HCT116 (cell line): ENCODE measurements around the gene CMTM8. TPM values are rescaled to one million over a fixed set of nuclear protein-coding genes. Genes with fewer than 3 reads are reported as not detected.

Source experiments
- ATAC-seq: fragments of 200-7000 bp; cut with Tn5 transposase; 2 replicates; pipeline ENCODE4 v1.9.1; 2020; ENCODE audit warnings: mild to moderate bottlenecking, moderate library complexity
- BruUV-seq: library from RNA; stranded (reverse); fragments of 400-500 nt; replicated peaks from 2 replicates; lab custom pipeline; 2021; lab: Mats Ljungman, UMichigan
- CTCF ChIA-PET: fragments of 300-600 bp; sonication (Branson Sonifier 250); formaldehyde crosslinking; loops from one replicate; lab custom pipeline; 2021; ENCODE audit warnings: antibody characterized with exemption; lab: Charles Lee
- POLR2A ChIA-PET: fragments of 300-600, 350-600 bp; sonication (Branson Sonifier 250); formaldehyde crosslinking; loops from one replicate; lab custom pipeline; 2021; ENCODE audit warnings: antibody characterized with exemption; lab: Charles Lee
- RAD21 ChIA-PET, 2 experiments: fragments of 300-600 bp; sonication (Branson Sonifier 250); formaldehyde crosslinking; loops; one replicate each; lab custom pipeline; 2023; ENCODE audit warnings: low total read pairs in 2 of 2; ENCODE audit not compliant: uncharacterized antibody in 2 of 2, unreplicated experiment in 2 of 2, low non-redundant PET in 1 of 2; lab: Charles Lee
- DNase-seq: peaks from one replicate; pipeline ENCODE4 v3.0.0-alpha.2; 2010; ENCODE audit warnings: low read depth, low spot score
- H2AFZ ChIP-seq: fragments of 200-600 bp; shearing (Covaris generic), sonication (generic); 2 replicates; pipeline ENCODE4 v1.6.1; 2017; ENCODE audit warnings: low read depth, mixed run types, mixed read lengths, antibody characterized with exemption, low read length; ENCODE audit not compliant: poor library complexity, severe bottlenecking
- H3K27ac ChIP-seq: 2 replicates; pipeline ENCODE4 v1.5.1; 2012; ENCODE audit warnings: low read depth, low read length
- H3K27me3 ChIP-seq: fragments of 200-600 bp; sonication (generic); 2 replicates; pipeline ENCODE4 v1.6.1; 2016; ENCODE audit warnings: mixed run types, low read length, mixed read lengths; ENCODE audit not compliant: insufficient read depth
- H3K36me3 ChIP-seq, 2 experiments: fragments of 200-500 bp in 1 of 2; fragments of 200-600 bp in 1 of 2; sonication (Bioruptor generic) in 1 of 2; sonication (generic) in 1 of 2; 2 replicates each; pipeline versions ENCODE4 v1.5.1 to v1.6.1; 2014 to 2016; ENCODE audit warnings: low read length in 2 of 2, inconsistent platforms in 1 of 2, mixed read lengths in 1 of 2, mixed run types in 1 of 2; ENCODE audit not compliant: insufficient read depth in 2 of 2, control insufficient read depth in 1 of 2
- H3K4me1 ChIP-seq, 2 experiments: fragments of 200-600 bp in 1 of 2; sonication (generic) in 1 of 2; 2 replicates each; pipeline versions ENCODE4 v1.5.1 to v1.6.1; 2012 to 2017; ENCODE audit warnings: low read length in 2 of 2, inconsistent platforms in 1 of 2, mild to moderate bottlenecking in 1 of 2, mixed read lengths in 1 of 2, mixed run types in 1 of 2, moderate library complexity in 1 of 2; ENCODE audit not compliant: insufficient read depth in 2 of 2, control insufficient read depth in 1 of 2
- H3K4me2 ChIP-seq: fragments of 200-600 bp; sonication (generic); 2 replicates; pipeline ENCODE4 v1.6.1; 2017; ENCODE audit warnings: mixed run types, low read length, mixed read lengths
- H3K4me3 ChIP-seq, 2 experiments: fragments of 200-600 bp in 1 of 2; sonication (generic) in 1 of 2; replicated peaks in 1 of 2; 2 replicates each; pipeline ENCODE4 v1.5.1; 2011 to 2016; ENCODE audit warnings: low read length in 2 of 2, control low read depth in 1 of 2, low read depth in 1 of 2, mild to moderate bottlenecking in 1 of 2, mixed read lengths in 1 of 2, mixed run types in 1 of 2
- H3K79me2 ChIP-seq: fragments of 200-600 bp; sonication (generic); 2 replicates; pipeline ENCODE4 v1.6.1; 2017; ENCODE audit warnings: mild to moderate bottlenecking, mixed run types, low read length, moderate library complexity, mixed read lengths; ENCODE audit not compliant: insufficient read depth
- H3K9ac ChIP-seq: fragments of 200-600 bp; sonication (generic); 2 replicates; pipeline ENCODE4 v1.6.1; 2016; ENCODE audit warnings: low read length, mixed read lengths
- H3K9me2 ChIP-seq: fragments of 200-600 bp; sonication (generic), shearing (Covaris generic); 2 replicates; pipeline ENCODE4 v1.6.1; 2017; ENCODE audit warnings: mixed run types, mild to moderate bottlenecking, moderate library complexity; ENCODE audit not compliant: insufficient read depth
- H3K9me3 ChIP-seq, 2 experiments: fragments of 200-500 bp in 1 of 2; fragments of 200-600 bp in 1 of 2; sonication (Bioruptor generic) in 1 of 2; sonication (generic) in 1 of 2; 2 replicates each; pipeline ENCODE4 v1.6.1; 2014 to 2017; ENCODE audit warnings: low read length in 2 of 2, mixed read lengths in 2 of 2, inconsistent platforms in 1 of 2, low read depth in 1 of 2, mild to moderate bottlenecking in 1 of 2, mixed run types in 1 of 2, moderate library complexity in 1 of 2; ENCODE audit not compliant: control insufficient read depth in 1 of 2, insufficient read depth in 1 of 2
- H4K20me1 ChIP-seq: fragments of 200-600 bp; sonication (generic), shearing (Covaris generic); 2 replicates; pipeline ENCODE4 v1.6.1; 2017; ENCODE audit warnings: mixed run types, mild to moderate bottlenecking, moderate library complexity; ENCODE audit not compliant: insufficient read depth
- ATF3 ChIP-seq: IDR thresholded peaks from 2 replicates; pipeline ENCODE4 v1.6.1; 2012
- EZH2phosphoT487 ChIP-seq: fragments of 200-600 bp; IDR thresholded peaks from 2 replicates; pipeline ENCODE4 v1.6.1; 2018; ENCODE audit warnings: antibody characterized with exemption, borderline replicate concordance
- FOSL1 ChIP-seq: IDR thresholded peaks from 2 replicates; pipeline ENCODE4 v1.6.1; 2012; ENCODE audit warnings: low read depth
- JUND ChIP-seq: IDR thresholded peaks from 2 replicates; pipeline ENCODE4 v1.6.1; 2012
- POLR2A ChIP-seq: IDR thresholded peaks from 2 replicates; pipeline ENCODE4 v1.7.0; 2011; ENCODE audit warnings: borderline replicate concordance; ENCODE audit not compliant: insufficient read depth, insufficient read length; ENCODE audit errors: extremely low read depth
- POLR2AphosphoS5 ChIP-seq: IDR thresholded peaks from 2 replicates; pipeline ENCODE4 v1.6.1; 2011; ENCODE audit warnings: mild to moderate bottlenecking, low read depth, low read length, moderate library complexity
- RAD21 ChIP-seq: IDR thresholded peaks from 2 replicates; pipeline ENCODE4 v1.6.1; 2012; ENCODE audit warnings: low read depth, mild to moderate bottlenecking
- SIN3A ChIP-seq: IDR thresholded peaks from 2 replicates; pipeline ENCODE4 v1.6.1; 2012; ENCODE audit warnings: low read depth
- SP1 ChIP-seq: IDR thresholded peaks from 2 replicates; pipeline ENCODE4 v1.6.1; 2012; ENCODE audit warnings: low read depth
- TCF7L2 ChIP-seq: IDR thresholded peaks from 2 replicates; pipeline ENCODE4 v1.7.0; 2011; ENCODE audit warnings: borderline replicate concordance, inconsistent platforms; ENCODE audit not compliant: insufficient read depth, insufficient read length; ENCODE audit errors: extremely low read depth
- YY1 ChIP-seq: IDR thresholded peaks from 2 replicates; pipeline ENCODE4 v1.6.1; 2011; ENCODE audit warnings: low read length, low read depth, moderate library complexity, mild to moderate bottlenecking; ENCODE audit not compliant: insufficient replicate concordance; ENCODE audit errors: extremely low read depth
- intact Hi-C: fragments of 100-400 bp; cut with micrococcal nuclease; formaldehyde crosslinking; loops from 2 replicates; pipeline ENCODE4 v1.10.0; 2022
- total RNA-seq: library from RNA; stranded (reverse); gene quantifications from one replicate; pipeline ENCODE4 v1.2.1, GENCODE V29; 2021; ENCODE audit not compliant: unreplicated experiment
- TF ChIP-seq, protein P1 (sequence below): IDR thresholded peaks from 2 replicates; pipeline ENCODE4 v1.6.1; 2012; ENCODE audit warnings: low read depth
- TF ChIP-seq, protein P2 (sequence below): IDR thresholded peaks from 2 replicates; pipeline ENCODE4 v1.6.1; 2011; ENCODE audit warnings: mild to moderate bottlenecking, low read length, moderate library complexity; ENCODE audit not compliant: insufficient replicate concordance; ENCODE audit errors: extremely low read depth
- TF ChIP-seq, protein P3 (sequence below), 3 experiments: fragments of 200-600 bp in 1 of 3; sonication (generic) in 1 of 3; IDR thresholded peaks in 2 of 3; conservative IDR thresholded peaks in 1 of 3; 2 replicates each; pipeline ENCODE4 v1.5.1; 2012 to 2017; ENCODE audit warnings: low read depth in 2 of 3, low read length in 2 of 3, antibody characterized with exemption in 1 of 3, borderline replicate concordance in 1 of 3, control low read depth in 1 of 3, mild to moderate bottlenecking in 1 of 3, mixed read lengths in 1 of 3, mixed run types in 1 of 3, moderate library complexity in 1 of 3; ENCODE audit not compliant: insufficient read depth in 1 of 3

CMTM8 gene
- total RNA-seq, 1 experiment from 2014 or later, result 19.4 TPM

DNA sequence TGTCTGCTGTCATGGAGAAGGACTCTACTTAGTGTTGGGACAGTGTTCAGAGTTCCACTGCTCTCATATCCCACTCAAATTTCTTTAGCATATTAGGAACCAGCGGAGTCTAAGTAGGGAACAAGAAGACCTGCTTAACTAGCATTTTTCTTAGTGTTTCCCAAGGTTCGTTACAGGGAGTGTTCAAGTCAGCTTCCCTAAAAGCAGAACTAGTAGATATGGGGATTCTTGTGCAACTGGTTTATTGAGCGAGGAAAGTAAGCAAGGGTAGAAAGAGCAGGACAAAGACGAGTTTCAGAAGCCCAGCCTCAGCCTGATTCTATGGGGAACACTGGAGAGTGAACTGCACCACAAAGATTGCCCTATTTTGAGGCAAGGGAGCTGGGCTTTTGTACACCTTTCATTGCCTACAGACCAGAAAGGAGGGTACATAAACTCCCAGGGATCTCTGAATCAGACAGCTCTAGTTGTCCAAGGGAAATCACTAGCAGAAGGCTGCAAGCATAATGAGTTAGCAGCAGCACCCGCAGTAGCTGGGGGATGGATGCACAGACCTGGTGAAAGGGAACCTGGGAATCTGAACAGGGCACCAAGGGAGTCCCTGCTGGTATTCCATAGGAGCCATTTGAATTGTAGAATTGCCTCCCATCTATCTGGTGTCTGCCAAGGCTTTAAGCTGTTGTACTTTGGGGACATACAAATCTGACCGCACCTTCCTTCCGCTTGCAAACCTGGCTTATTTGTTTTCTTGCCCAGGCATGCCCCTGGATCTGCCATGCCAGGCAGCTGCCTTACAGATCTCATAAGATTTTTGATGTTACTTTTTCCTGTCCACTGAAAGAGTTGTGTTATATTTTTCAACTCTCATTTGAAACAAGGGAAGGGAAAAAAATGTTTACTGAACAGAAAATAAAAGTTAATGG lies 168.3 kb downstream of the CMTM8 start:
- Histone ChIP-seq H3K9me3 (no peaks in the 10 kb centered on the region), H2AFZ (no peak overlapping the region), H3K9me2 (no peaks in the 10 kb centered on the region), H3K36me3 (no peaks in the 10 kb centered on the region), H3K79me2 (peaks cover 97% of the 10 kb centered on the region), H3K4me2 (peak overlapping the region; percentile 21; the same call in 1 of the 2 replicates), H3K9ac (no peak overlapping the region), H3K4me3 (no peak overlapping the region), H3K27me3 (no peaks in the 10 kb centered on the region), H4K20me1 (peaks cover 4% of the 10 kb centered on the region; the same call in 1 of the 2 replicates), H3K27ac (0 out of 2 replicates have a peak overlapping the region, but pooled peaks have one; percentile 3), H3K4me1 (peaks cover 21 to 64% of the 10 kb centered on the region in 2 experiments)
- ChIA-PET RAD21 (no interaction called here), POLR2A (interaction anchor here (0.6 kb wide), 1 partner anchor 254 kb away, joined by 3 read pairs; no protein-coding TSS in a partner anchor), CTCF (no interaction called here)
- intact Hi-C loops, result no loop called here
- DNase-seq, result no peak
- no TSS peak for BruUV-seq
- ATAC-seq, result no peak; the same call in 1 of the 2 replicates
- TF ChIP-seq POLR2A, result no peak
- TF ChIP-seq FOSL1, result no peak
- no peak for TF ChIP-seq RAD21
- no peak for TF ChIP-seq JUND
- TF ChIP-seq ATF3, result no peak
- TF ChIP-seq EZH2phosphoT487, result no peak
- no peak for TF ChIP-seq POLR2AphosphoS5
- TF ChIP-seq SP1, result no peak
- TF ChIP-seq, protein P1, sequence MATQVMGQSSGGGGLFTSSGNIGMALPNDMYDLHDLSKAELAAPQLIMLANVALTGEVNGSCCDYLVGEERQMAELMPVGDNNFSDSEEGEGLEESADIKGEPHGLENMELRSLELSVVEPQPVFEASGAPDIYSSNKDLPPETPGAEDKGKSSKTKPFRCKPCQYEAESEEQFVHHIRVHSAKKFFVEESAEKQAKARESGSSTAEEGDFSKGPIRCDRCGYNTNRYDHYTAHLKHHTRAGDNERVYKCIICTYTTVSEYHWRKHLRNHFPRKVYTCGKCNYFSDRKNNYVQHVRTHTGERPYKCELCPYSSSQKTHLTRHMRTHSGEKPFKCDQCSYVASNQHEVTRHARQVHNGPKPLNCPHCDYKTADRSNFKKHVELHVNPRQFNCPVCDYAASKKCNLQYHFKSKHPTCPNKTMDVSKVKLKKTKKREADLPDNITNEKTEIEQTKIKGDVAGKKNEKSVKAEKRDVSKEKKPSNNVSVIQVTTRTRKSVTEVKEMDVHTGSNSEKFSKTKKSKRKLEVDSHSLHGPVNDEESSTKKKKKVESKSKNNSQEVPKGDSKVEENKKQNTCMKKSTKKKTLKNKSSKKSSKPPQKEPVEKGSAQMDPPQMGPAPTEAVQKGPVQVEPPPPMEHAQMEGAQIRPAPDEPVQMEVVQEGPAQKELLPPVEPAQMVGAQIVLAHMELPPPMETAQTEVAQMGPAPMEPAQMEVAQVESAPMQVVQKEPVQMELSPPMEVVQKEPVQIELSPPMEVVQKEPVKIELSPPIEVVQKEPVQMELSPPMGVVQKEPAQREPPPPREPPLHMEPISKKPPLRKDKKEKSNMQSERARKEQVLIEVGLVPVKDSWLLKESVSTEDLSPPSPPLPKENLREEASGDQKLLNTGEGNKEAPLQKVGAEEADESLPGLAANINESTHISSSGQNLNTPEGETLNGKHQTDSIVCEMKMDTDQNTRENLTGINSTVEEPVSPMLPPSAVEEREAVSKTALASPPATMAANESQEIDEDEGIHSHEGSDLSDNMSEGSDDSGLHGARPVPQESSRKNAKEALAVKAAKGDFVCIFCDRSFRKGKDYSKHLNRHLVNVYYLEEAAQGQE, result no peak
- TF ChIP-seq, protein P2, sequence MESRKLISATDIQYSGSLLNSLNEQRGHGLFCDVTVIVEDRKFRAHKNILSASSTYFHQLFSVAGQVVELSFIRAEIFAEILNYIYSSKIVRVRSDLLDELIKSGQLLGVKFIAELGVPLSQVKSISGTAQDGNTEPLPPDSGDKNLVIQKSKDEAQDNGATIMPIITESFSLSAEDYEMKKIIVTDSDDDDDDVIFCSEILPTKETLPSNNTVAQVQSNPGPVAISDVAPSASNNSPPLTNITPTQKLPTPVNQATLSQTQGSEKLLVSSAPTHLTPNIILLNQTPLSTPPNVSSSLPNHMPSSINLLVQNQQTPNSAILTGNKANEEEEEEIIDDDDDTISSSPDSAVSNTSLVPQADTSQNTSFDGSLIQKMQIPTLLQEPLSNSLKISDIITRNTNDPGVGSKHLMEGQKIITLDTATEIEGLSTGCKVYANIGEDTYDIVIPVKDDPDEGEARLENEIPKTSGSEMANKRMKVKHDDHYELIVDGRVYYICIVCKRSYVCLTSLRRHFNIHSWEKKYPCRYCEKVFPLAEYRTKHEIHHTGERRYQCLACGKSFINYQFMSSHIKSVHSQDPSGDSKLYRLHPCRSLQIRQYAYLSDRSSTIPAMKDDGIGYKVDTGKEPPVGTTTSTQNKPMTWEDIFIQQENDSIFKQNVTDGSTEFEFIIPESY, result no peak
- TF ChIP-seq SIN3A, result no peak
- TF ChIP-seq YY1, result no peak
- TF ChIP-seq, protein P3, sequence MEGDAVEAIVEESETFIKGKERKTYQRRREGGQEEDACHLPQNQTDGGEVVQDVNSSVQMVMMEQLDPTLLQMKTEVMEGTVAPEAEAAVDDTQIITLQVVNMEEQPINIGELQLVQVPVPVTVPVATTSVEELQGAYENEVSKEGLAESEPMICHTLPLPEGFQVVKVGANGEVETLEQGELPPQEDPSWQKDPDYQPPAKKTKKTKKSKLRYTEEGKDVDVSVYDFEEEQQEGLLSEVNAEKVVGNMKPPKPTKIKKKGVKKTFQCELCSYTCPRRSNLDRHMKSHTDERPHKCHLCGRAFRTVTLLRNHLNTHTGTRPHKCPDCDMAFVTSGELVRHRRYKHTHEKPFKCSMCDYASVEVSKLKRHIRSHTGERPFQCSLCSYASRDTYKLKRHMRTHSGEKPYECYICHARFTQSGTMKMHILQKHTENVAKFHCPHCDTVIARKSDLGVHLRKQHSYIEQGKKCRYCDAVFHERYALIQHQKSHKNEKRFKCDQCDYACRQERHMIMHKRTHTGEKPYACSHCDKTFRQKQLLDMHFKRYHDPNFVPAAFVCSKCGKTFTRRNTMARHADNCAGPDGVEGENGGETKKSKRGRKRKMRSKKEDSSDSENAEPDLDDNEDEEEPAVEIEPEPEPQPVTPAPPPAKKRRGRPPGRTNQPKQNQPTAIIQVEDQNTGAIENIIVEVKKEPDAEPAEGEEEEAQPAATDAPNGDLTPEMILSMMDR (IDR thresholded peaks at IDR 0.05 in 2 of 3, conservative IDR thresholded peaks at IDR 0.05 in 1 of 3; ENCODE audit: borderline replicate concordance in 1 of 3, insufficient read depth in 1 of 3, low read depth in 2 of 3, low read length in 2 of 3), result no peak
- no peak for TF ChIP-seq TCF7L2
